Activated T-helper 1 cell treated with Interleukin-2 at 50 U/mL for 16 hours (primary cell): ENCODE data around the gene ZNF688.
A peak's percentile ranks its signal among the peaks of the same experiment; 100 is the strongest.
"Not testable (repeated sequence)": the region's sequence is repeated elsewhere in the genome, so short reads cannot be mapped to it uniquely, and the experiment has no call there.

Experiments
- DNase-seq: peaks from one replicate; pipeline ENCODE4 v3.0.0-alpha.2; 2020; ENCODE audit warnings: low read depth

Gene ZNF688

DNA sequence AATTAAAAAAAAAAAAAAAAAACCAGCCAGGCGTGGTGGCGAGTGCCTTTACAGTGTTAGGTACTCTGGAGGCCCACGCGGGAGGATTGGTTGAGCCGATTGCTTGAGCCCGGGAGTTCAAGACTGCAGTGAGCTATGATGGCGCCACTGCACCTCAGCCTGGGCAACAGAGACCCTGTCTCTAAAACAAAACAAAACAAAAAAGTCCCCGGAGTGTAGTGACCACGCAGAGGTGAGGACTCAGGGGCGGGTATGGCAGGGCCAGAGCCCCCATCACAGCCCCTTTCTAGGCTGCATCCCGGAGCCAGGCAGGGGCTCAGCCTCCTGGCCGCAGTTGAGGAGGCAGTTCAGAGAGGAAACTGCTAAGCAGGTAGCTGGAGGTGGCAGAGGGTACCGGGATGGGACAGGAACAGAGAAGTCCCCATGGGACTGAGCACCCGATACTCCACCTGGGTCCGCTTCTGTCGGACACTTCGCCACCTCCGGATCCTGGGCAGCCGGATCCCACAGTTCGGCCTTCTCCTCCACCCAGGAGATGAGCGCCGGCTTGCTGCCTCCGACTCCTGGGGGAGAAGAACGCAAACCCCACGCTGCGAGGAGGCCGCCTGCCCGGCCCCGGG, 37.7 kb downstream of the ZNF688 start:
- no peak for DNase-seq

DNA sequence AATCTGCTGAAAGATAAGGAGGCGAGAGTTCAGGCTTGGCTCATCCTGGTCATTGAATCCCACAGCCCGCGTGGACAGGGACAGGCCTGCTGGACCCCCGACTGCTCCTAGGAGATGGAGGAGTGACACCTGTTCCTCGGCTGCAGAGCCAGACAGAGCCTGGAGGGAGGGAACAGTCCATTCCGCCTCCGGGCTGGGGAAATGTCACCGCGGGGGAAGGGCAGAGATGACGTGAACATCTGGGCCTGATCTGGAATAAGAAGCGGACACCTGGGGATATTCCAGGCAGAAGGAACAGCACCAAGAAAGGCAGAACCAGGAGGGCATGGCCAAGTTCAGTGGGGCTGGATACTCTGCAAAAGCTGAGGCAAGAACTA, 38.4 kb downstream of the ZNF688 start:
- no peak for DNase-seq

DNA sequence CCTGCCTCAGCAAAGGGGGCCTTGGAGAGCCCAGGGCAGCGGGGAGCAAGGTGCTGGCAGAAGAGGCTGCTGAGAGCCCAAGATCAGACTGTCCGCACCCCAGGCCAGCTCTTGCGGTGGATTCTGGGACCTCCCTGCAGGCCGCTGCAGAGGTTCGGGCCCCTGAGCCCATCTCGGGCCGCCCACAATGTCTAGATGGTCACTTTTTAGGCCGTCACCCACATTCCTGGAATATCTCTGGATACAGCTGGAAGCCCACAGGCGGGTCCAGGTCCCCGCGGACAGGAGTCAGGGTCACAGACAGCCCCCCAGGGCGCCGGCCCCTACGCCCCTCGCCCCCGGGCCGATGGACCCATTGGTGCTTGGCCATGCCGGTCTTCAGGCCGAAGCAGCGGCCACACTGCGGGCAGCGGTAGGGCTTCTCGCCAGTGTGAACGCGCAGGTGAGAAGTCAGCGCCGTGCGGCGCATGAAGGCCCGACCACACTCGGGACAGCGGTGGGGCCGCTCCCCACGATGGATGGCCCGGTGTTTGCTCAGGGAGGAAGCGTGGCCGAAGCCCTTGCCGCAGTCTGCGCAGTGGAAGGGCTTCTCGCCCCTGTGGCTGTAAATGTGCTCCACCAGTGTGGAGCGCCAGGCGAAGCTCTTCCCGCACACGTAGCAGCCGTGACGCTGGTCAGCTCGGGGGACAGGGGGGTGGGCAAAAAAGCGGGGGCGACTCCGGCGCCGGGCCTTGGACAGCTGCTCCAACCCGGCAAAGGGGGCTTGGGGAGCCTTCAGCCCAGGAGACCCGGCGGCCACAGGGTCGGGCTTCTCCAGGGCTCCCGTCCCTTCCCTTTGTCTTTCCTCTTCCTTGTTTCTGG, 39.0 kb downstream of the ZNF688 start:
- DNase-seq: no peak

DNA sequence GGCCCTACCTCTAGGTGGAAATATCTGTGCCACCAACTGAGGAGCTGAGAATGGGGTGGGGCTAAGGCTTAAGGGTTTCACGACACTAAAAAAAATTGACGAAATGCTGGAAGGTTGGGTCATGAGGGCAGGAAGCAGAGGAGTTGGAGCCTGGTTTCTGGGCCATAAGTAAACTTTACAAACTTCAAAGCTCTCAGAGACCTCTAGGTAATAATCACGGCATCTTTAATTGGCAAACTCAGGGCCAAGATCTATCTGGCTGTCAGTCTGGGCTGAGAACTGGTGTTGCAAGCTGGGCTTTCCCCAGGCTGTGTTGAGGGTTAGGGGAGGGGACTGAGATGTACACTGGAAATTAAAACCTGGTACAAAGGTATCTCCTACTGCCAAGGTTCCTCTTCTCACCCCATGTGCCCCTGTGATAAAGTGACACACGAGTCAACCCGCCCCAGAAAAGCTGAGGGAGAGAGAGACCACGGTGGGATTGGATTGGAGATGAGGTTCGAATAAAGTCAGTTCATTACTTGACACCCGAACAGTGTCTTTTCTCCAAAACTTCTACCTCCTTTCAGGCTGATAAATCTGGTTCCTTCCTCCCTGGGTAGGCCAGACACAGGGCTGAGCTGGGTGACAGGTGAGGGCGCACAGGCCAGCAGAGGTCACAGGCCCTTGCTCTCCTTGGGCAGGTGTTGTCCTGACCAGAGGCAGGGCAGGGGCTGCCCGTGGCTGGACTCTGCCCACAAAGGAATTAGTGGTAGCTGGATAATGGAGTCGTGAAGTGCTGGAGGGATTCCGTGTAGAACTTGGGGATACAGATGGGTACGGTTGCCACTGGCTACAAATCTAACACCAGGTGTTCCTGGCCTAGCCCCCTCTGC, 41.1 kb downstream of the ZNF688 start:
- DNase-seq: no peak

DNA sequence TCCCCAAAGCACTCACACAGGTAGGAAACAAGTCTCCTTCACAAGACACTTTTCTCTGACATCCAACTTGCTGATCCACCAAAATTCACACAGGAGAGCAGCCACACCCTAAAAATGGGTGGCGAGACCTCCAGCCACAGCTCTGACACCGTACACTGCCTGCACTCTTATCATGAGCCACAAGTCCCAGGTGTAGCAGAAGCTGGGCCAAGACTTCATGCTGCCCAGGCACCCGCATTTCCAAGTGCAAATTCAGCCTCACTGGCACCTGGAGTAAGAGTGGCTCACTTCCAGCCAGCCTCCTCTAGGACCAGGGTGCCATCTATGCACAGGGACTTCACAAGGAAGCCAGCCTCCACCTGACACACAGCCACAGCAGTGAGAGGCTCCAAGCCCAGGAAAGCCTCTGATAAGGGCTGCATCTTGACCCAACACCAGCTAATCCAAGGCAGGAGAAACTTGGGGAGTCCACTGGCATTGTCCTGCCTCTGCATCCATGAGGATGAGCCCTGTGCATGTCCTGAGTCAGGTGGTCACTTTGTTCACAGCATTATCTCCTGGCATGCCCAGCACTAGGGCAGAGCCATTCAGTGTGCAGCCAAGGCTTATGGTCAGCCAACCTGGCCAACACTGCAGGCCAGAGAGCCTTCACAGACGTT, 42.6 kb downstream of the ZNF688 start:
- no peak for DNase-seq

DNA sequence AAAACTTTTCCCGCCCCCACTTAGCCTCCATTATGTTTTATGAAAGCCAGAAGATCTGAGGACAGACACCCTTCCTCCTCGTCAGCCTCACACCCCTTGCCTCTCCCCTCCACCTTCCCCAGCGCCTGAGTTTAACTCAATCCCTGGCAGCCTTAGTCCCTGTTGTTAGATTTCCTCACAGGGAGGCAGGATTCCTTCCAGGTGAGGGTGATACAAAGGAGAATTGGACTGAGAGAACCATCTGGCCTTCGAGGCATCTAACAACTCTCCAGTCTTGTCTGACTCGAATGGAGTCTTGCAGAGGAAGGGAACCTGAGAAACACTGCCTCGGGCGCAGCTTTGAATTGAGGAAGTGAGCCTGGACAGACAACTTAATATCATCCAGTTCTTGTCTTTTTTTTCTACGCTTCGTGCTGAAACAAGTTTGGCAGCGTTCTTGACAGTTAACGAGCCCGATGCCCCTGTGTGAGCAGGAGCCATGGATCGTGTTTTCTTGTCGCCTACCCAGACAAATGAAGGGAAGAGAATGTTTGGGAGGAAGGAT, 43.8 kb downstream of the ZNF688 start:
- no peak for DNase-seq

DNA sequence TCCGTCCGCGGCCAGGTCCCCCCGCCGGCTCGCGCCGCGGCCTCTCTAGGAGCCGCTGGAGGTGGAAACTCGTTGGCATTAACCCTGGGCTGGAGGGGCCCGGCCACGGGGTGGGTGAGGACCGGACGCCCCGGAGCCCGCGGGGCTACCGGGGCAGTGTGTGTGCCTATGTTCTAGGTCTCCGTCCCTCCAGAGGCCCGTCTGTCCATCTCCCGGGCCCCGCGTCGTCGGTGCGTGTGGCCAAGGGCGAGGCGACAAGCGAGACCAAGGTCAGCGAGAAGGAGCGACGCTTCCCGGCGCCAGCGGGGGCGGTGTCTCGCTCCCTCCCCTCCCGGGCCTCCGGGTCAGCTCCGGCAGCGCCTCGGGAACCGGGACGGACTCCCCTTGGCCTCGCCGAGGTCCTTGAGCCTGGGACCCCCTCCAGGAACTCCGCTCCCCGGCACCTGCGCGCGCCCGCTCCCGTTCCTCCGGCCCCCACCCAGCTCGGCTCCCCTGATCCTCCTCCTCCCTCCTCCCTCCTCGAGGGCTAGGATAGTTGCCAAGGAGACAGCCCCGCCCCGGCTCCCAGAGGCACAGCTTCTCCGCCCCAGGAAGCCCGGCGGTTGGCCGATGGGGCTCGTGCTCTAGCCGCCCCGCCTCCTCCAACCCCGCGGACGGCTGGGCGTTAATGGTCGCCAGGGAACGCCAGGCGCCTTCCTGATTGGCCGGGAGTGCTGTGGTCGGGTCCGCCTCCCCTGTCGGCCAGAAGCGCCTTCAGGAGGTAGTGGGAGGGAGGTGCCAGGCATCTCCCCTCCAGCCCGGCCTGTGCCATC, 44.5 kb downstream of the ZNF688 start:
- DNase-seq: peak; percentile 84

DNA sequence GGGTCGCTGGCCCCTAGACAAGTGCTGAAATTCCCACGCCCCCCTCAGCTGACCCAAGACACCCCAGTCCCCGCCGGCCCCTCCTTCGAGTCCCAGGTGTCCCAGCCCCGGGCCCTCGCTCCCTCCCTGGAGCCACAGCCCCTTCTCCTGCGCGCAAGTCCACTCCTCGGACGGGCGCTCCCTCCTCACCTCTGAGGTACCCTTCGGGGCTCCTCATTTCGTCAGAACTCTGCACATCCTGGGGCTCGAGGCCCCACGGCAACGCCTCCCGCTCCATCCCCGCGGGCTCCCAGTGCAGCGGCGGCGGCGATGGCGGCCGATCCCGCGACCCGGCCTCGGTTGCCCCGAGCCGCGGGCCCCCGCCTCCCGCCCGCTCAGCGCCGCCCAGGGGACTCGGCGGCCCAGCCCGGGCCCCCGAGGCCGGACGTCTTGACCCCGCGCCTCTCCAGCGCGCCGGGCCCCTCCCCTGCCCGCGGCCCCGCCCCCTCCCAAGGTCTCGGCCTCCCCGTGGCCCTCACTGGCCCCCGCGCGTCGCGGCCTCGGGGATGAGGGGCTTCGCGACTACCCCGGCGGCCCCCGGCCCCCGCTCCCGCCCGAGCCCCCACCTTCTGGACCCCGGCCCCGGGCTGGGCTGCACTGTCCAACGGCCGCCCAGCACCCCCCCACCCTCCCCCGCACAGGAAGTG, 45.2 kb downstream of the ZNF688 start, which contains the start of gene ZNF768:
Gene ZNF768 (minus strand): TSS at position 430 of the 686 bp plus-strand sequence. CDS start 153 bp downstream, at position 277.
- DNase-seq: peak; percentile 24

DNA sequence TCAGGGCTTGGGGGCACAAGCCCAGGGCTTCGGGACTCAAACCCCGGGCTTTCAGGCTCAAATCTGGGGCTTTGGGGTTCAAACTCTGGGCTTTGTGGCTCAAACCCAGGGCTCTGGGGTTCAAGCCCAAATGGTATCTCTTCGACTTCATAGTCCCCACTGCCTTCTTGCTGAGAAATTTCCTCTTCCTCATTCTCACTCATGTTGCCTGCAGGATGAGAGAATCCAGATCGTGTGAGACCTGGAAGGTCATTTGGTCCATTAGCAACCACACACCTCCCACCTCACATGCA, 45.7 kb downstream of the ZNF688 start:
- no peak for DNase-seq

DNA sequence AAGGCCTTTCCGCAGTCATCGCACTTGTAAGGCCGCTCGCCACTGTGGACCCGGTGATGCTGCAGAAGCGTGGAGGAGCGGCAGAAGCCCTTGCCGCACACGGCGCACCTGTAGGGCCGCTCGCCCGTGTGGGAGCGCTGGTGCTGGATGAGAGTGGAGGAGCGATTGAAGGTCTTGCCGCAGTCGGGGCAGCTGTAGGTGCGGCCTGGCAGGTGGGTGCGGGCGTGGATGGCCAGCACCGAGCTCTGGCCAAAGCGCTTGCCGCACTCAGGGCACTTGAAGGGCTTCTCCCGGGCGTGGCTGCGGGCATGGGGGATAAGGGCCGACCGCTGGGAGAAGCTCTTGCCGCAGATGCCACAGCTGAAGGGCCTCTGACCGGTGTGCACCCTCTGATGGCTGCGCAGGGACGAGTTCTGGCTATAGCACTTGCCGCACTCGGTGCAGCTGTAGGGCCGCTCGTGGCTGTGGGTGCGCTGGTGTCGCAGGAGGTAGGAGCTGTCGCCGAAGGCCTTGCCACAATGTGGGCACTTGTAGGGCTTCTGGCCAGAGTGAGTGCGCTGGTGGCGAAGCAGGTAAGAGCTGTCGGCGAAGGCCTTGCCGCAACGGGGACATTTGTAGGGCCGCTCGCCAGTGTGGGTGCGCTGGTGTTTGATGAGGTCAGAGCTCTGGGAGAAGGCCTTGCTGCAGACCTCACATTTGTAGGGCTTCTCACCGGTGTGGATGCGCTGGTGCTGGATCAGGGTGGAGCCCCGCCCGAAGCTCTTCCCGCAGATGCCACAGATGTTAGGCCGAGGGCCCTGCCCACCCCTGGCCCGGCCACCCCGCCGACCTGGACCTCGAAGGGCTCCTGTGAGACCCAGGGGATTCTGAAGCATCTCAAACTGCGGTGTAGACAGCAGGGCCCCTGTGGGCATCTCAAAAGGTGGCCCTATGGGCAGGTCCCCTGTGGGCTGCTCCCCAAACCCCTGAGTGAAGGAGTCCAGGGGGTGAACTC, 46.6 kb downstream of the ZNF688 start:
- DNase-seq: no peak

DNA sequence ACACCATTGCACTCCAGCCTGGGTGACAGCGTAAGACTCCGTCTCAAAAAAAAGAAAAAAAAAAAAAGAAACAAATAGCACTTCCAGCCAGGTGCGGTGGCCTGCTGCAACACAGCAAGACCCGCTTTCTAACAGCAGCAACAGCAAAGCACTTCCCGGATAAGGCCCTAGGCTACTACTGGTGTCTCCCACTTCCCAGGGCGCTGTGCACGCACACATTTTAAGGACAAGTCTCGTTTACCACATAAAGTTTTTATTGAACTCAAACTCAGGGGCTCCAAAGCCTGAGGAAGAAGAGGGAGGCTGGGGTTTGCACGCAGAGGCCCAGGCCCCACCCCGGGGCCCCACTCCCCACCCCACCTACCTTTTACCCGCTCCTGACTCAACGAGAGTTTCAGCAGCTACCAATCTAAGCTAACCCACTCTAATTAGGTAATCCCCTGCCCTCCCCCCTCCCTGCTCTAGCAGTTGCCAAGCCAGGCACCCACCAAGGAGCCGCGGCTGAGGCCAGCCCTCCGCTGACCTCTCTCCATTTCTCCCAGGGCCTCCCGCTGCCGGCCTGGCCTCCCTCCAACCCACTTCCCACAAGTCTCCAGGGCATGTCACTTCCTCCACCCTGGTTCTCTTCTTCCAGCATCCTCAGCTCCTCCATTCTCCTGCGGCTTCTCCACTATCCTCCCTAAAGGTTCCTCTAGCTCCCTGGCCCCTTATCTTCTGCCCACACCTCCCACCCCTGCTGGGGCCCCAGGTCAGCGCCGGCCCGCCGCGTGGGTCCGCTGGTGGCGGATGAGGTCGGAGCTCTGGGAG, 47.5 kb downstream of the ZNF688 start:
- no peak for DNase-seq

DNA sequence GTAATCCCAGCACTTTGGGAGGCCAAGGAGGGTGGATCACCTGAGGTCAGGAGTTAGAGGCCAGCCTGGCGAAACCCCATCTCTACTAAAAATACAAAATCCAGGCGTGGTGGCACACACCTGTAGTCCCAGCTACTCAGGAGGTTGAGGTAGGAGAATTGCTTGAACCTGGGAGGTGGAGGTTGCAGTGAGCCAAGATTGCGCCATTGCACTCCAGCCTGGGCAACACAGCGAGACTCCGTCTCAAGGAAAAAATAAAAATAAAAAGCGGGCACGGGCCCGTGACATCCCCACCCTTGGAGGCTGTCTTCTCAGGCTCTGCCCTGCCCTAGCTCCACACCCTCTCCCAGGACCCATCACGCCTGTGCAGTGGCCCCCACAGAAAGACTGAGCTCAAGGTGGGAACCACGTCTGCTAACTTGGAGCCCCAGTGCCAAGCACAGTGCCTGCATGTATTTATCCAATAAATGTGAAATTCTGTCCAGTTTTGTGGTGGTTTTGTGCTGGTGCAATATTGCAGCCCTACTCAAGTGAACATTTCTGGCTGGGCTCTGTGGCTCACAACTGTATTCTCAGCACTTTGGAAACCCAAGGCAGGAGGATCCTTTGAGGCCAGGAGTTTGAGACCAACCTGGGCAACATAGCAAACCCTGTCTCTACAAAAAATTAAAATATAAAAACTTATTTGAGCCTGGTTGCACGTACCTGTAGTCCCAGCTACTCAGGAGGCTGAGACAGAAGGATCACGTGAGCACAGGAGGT, 48.6 kb downstream of the ZNF688 start:
- not testable (repeated sequence) for DNase-seq

DNA sequence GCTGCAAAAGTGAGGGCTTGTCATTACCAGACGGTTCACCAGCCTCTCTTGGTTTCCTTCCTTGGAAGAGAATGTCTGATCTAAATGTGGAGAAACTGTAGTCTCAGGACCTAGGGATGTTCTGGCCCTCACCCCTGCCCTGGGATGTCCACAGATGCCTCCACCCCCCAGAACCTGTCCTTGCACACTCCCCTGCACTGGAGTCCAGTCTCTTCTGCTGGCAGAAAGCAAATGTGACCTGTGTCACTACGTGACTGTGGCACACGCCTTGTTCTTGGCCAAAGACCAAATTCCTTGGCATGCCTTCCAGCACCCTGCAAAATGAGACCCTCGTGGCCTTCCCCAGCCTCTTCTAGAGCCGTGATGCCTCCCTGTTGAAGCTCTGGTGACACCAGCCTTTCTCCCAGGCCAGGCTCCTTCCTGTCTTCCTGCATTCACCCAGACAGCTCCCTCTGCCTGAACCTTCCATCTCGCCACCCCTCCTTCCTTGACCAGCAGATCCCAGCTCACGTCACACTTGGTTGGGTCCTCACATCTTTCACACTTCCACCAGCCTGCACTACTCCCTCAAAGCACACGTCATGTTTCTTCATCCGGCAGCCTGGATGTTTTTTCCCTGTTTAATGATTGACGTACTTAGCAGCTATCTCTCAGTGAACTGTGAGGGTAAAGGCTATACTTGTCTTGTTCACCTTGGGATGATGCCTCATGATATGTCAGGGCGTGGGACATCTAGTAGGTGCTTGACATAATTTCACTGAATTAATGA, 49.5 kb downstream of the ZNF688 start:
- no peak for DNase-seq

DNA sequence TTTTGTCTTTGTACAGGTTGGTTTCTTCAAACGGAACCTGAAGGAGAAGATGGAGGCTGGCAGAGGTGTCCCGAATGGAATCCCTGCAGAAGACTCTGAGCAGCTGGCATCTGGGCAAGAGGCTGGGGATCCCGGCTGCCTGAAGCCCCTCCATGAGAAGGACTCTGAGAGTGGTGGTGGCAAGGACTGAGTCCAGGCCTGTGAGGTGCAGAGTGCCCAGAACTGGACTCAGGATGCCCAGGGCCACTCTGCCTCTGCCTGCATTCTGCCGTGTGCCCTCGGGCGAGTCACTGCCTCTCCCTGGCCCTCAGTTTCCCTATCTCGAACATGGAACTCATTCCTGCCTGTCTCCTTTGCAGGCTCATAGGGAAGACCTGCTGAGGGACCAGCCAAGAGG, 50.0 kb downstream of the ZNF688 start:
- no peak for DNase-seq
